Gastrocnemius medialis (tissue), 4 donors: ENCODE measurements around the gene EFCAB5. TPM values are rescaled to one million over a fixed set of nuclear protein-coding genes. Genes with fewer than 3 reads are reported as not detected.

Experiments
- ATAC-seq, 2 donors: fragments of 150-250 bp; one replicate each; pipeline ENCODE4 v1.9.1; 2016
- DNase-seq, 2 donors: peaks; one replicate each; pipeline ENCODE4 v3.0.0-alpha.2; 2019
- H3K27ac ChIP-seq, 4 donors: fragments of 200-600 bp; sonication (generic); 1 replicate in 1 of 4; 2 replicates in 3 of 4; pipeline ENCODE4 v1.5.1; 2016 to 2018; ENCODE audit warnings: mild to moderate bottlenecking in 2 of 4, moderate library complexity in 1 of 4
- H3K27me3 ChIP-seq, 3 donors: fragments of 200-600 bp; sonication (generic) in 2 of 3; 1 replicate in 1 of 3; 2 replicates in 2 of 3; pipeline versions ENCODE4 v1.5.1 to v1.6.0; 2016 to 2019; ENCODE audit warnings: mild to moderate bottlenecking in 1 of 3, moderate library complexity in 1 of 3
- H3K36me3 ChIP-seq, 2 donors: fragments of 200-600 bp; sonication (generic) in 1 of 2; one replicate each; pipeline ENCODE4 v1.5.1; 2017 to 2018
- H3K4me1 ChIP-seq, 2 donors: fragments of 200-600 bp; sonication (generic) in 1 of 2; one replicate each; pipeline ENCODE4 v1.5.1; 2016 to 2017; ENCODE audit warnings: mild to moderate bottlenecking in 2 of 2
- H3K4me3 ChIP-seq, 4 donors: fragments of 200-600 bp; sonication (generic) in 3 of 4; 1 replicate in 1 of 4; 2 replicates in 3 of 4; pipeline ENCODE4 v1.5.1; 2016 to 2019; ENCODE audit warnings: mild to moderate bottlenecking in 2 of 4
- H3K9me3 ChIP-seq, 3 donors: fragments of 200-600 bp; sonication (generic) in 2 of 3; 1 replicate in 1 of 3; 2 replicates in 2 of 3; pipeline ENCODE4 v1.5.1; 2016 to 2019
- POLR2A ChIP-seq, 2 donors: fragments of 450-650 bp; IDR thresholded peaks; one replicate each; pipeline ENCODE4 v1.6.1; 2017; ENCODE audit warnings: antibody characterized with exemption in 2 of 2, mild to moderate bottlenecking in 2 of 2, moderate library complexity in 2 of 2
- in situ Hi-C, 4 donors: fragments of 200-750 bp; cut with MboI; loops; one replicate each; pipeline versions ENCODE4 v1.15.0 to v1.8.0; 2017; ENCODE audit warnings: low sequenced_read_pairs in 4 of 4
- intact Hi-C: fragments of 100-400 bp; cut with DNase I; formaldehyde crosslinking; loops from one replicate; pipeline ENCODE4 v1.15.1; 2023; ENCODE audit warnings: low total_unique reads
- total RNA-seq, 4 donors: library from RNA; depleted of rRNA; stranded (reverse); fragments of >200 nt; gene quantifications; one replicate each; pipeline versions ENCODE4 v1.1.0 to v1.2.3, GENCODE V29; 2016
- TF ChIP-seq, protein P1 (sequence below), 5 experiments: fragments of 450-650 bp in 3 of 5; fragments of 200-600 bp in 2 of 5; sonication (generic) in 2 of 5; IDR thresholded peaks in 4 of 5; conservative IDR thresholded peaks in 1 of 5; 1 replicate in 4 of 5; 2 replicates in 1 of 5; pipeline ENCODE4 v1.5.1; 2016 to 2019; ENCODE audit warnings: antibody characterized with exemption in 5 of 5, mild to moderate bottlenecking in 3 of 5, moderate library complexity in 3 of 5

The EFCAB5 gene
- total RNA-seq, 4 donors from 2014 or later = 0.04 to 0.36 TPM; not detected in 2

DNA sequence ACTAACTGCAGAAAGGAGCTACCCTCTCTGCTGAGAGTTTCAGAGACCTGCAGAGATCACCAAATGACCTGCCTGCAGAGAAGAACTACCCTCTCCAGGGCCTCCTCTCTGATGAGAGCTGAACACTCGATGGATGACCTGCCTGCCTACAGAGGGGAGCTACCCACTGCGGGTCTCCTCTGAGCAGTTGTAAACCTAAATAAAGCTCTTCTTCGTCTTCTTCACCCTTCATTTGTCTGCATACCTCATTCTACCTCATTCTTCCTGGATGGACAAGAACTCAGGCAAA, 35.6 kb upstream of the EFCAB5 start:
- Histone ChIP-seq H3K27me3 (no peaks in the 10 kb centered on the region), H3K9me3 (no peaks in the 10 kb centered on the region), H3K36me3 (no peaks in the 10 kb centered on the region), H3K4me1 (peaks cover 9 to 24% of the 10 kb centered on the region in 2 donors), H3K27ac (no peak overlapping the region), H3K4me3 (no peak overlapping the region)
- intact Hi-C loops (no loop called here), in situ Hi-C loops (loop anchor here in 1 of 4 donors (25.0 kb wide), 1 partner anchor 294 kb away; the partner anchor contains the start of gene CORO6)
- DNase-seq (no peak), ATAC-seq (no peak)
- no peak for TF ChIP-seq POLR2A (IDR thresholded peaks at IDR 0.05)
- TF ChIP-seq, protein P1, sequence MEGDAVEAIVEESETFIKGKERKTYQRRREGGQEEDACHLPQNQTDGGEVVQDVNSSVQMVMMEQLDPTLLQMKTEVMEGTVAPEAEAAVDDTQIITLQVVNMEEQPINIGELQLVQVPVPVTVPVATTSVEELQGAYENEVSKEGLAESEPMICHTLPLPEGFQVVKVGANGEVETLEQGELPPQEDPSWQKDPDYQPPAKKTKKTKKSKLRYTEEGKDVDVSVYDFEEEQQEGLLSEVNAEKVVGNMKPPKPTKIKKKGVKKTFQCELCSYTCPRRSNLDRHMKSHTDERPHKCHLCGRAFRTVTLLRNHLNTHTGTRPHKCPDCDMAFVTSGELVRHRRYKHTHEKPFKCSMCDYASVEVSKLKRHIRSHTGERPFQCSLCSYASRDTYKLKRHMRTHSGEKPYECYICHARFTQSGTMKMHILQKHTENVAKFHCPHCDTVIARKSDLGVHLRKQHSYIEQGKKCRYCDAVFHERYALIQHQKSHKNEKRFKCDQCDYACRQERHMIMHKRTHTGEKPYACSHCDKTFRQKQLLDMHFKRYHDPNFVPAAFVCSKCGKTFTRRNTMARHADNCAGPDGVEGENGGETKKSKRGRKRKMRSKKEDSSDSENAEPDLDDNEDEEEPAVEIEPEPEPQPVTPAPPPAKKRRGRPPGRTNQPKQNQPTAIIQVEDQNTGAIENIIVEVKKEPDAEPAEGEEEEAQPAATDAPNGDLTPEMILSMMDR (IDR thresholded peaks at IDR 0.05 in 4 of 5, conservative IDR thresholded peaks at IDR 0.05 in 1 of 5) = no peak

DNA sequence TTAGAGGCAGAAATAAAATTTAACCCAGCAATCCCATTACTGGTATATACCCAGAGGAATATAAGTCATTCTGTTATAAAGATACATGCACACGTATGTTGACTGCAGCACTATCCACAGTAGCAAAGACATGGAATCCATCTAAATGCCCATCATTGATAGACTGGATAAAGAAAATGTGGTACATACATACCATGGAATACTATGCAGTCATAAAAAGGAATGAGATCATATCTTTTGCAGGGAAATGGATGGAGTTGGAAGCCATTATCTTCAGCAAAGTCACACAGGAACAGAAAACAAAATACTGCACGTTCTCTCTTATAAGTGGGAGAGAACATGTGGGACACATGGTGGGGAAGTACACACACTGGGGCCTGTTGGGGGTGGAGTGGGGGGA, 34.5 kb upstream of the EFCAB5 start:
- H3K36me3 ChIP-seq = no peaks in the 10 kb centered on the region
- DNase-seq (no peak), ATAC-seq (no peak)
- no peak for TF ChIP-seq POLR2A (IDR thresholded peaks at IDR 0.05)
- TF ChIP-seq, protein P1 (IDR thresholded peaks at IDR 0.05 in 4 of 5, conservative IDR thresholded peaks at IDR 0.05 in 1 of 5) = no peak
- H3K9me3 ChIP-seq = no peaks in the 10 kb centered on the region
- H3K4me1 ChIP-seq = peaks cover 14 to 25% of the 10 kb centered on the region in 2 donors
- in situ Hi-C loops (loop anchor here in 1 of 4 donors (25.0 kb wide), 1 partner anchor 295 kb away; the partner anchor contains the start of gene CORO6), intact Hi-C loops (no loop called here)
- no peak overlapping the region for H3K4me3 ChIP-seq
- no peak overlapping the region for H3K27ac ChIP-seq
- no peaks in the 10 kb centered on the region for H3K27me3 ChIP-seq

DNA sequence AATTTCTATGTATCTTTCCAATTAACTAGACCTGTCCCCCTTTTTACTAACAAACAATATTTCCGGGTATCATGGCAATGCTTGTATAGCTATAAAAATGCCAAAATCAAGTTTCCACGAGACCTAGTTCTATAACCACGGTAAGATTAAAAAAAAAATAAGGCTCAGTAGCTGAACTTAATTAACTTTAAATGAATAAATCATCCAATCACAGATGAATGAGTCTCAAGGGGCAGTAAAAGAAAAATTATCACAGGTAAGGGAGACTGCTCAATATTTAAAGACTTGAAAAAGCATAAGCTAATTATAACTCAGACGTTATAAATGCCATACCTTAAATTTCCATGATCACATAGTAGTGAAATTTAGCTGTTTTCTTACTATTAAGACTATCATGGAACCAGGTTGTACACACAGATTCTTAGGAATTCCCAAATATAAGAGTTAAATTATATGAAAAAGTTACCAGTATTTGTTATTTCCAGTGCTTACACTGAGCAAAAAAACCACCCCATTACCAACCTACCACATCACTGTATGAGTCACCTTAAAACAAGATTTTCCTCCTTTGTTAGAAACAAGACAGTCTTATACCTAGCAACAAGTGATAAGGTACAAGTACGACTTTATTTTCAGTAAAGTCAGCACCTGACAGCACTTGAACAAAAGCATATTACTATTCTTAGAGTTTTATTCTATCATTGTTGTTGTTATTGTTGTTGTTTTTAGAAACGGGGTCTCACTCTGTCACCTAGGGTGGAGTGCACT, 32.0 kb upstream of the EFCAB5 start:
- intact Hi-C loops (no loop called here), in situ Hi-C loops (loop anchor here in 1 of 4 donors (25.0 kb wide), 1 partner anchor 297 kb away; the partner anchor contains the start of gene CORO6)
- no peaks in the 10 kb centered on the region for H3K27me3 ChIP-seq
- no peak for ATAC-seq
- DNase-seq = no peak
- no peaks in the 10 kb centered on the region for H3K36me3 ChIP-seq
- no peak for TF ChIP-seq POLR2A (IDR thresholded peaks at IDR 0.05)
- TF ChIP-seq, protein P1 (IDR thresholded peaks at IDR 0.05 in 4 of 5, conservative IDR thresholded peaks at IDR 0.05 in 1 of 5) = no peak
- no peak overlapping the region for H3K4me3 ChIP-seq
- H3K4me1 ChIP-seq = peaks cover 14 to 20% of the 10 kb centered on the region in 2 donors
- H3K27ac ChIP-seq = no peak overlapping the region
- no peaks in the 10 kb centered on the region for H3K9me3 ChIP-seq

DNA sequence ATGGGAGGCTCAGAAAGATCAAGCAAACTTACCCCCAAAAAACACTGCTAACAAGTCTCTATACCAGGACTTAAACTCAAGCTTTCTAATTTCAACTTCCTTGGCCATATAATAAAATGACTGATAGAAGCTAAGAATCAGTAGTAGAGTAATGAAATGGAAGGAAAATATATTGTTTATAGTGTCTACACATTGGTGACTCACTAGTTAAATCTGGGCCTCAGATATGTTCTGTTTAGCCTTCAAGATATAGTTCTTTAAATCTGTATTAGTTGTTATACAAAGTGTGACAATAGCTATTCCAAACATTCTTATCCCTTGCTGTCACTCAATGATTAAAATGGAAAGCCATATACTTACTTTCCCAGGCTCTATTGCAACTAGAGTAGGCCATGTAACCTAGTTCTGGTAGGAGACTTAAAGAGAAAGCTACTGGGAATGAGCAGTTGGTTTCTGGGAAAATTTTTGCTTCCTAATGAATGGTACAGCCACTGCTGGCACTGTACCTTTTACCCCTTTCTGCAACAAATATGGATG, 29.7 kb upstream of the EFCAB5 start:
- TF ChIP-seq, protein P1 (IDR thresholded peaks at IDR 0.05 in 4 of 5, conservative IDR thresholded peaks at IDR 0.05 in 1 of 5) = no peak
- TF ChIP-seq POLR2A (IDR thresholded peaks at IDR 0.05) = no peak
- Histone ChIP-seq H3K4me1 (peaks cover 20 to 22% of the 10 kb centered on the region in 2 donors), H3K27me3 (no peaks in the 10 kb centered on the region), H3K4me3 (no peak overlapping the region), H3K27ac (no peak overlapping the region), H3K9me3 (no peaks in the 10 kb centered on the region), H3K36me3 (no peaks in the 10 kb centered on the region)
- in situ Hi-C loops = loop anchor here in 1 of 4 donors (25.0 kb wide), 1 partner anchor 299 kb away; the partner anchor contains the start of gene CORO6
- no peak for ATAC-seq
- DNase-seq = no peak
- intact Hi-C loops = no loop called here
